Fibroblast of lung (primary cell): Measurements from ENCODE around the gene GON4L. TPM values are rescaled to one million over a fixed set of nuclear protein-coding genes. Genes with fewer than 3 reads are reported as not detected.
"Not testable (repeated sequence)": the region's sequence is repeated elsewhere in the genome, so short reads cannot be mapped to it uniquely, and the experiment has no call there.

Experiments
- DNase-seq, 2 donors: peaks; one replicate each; pipeline versions ENCODE4 v3.0.0 to v3.0.0-alpha.2; 2010; ENCODE audit warnings: low read depth in 2 of 2
- H2AFZ ChIP-seq: 2 replicates; pipeline ENCODE4 v1.5.1; 2012; ENCODE audit warnings: low read length, control low read depth, inconsistent platforms
- H3K27ac ChIP-seq: 2 replicates; pipeline ENCODE4 v1.5.1; 2011; ENCODE audit warnings: low read length, control low read depth; ENCODE audit not compliant: insufficient read depth
- H3K27me3 ChIP-seq: 2 replicates; pipeline ENCODE4 v1.5.1; 2011; ENCODE audit warnings: mild to moderate bottlenecking, low read length; ENCODE audit not compliant: control insufficient read depth, insufficient read depth
- H3K36me3 ChIP-seq: 2 replicates; pipeline ENCODE4 v1.5.1; 2011; ENCODE audit warnings: low read length; ENCODE audit not compliant: control insufficient read depth, insufficient read depth
- H3K4me1 ChIP-seq: 2 replicates; pipeline ENCODE4 v1.5.1; 2011; ENCODE audit warnings: low read length; ENCODE audit not compliant: control insufficient read depth, insufficient read depth; ENCODE audit errors: extremely low read depth
- H3K4me2 ChIP-seq: 2 replicates; pipeline ENCODE4 v1.5.1; 2011; ENCODE audit warnings: low read length, control low read depth; ENCODE audit not compliant: insufficient read depth; ENCODE audit errors: extremely low read depth
- H3K4me3 ChIP-seq, 4 experiments: fragments of 200-600 bp in 1 of 4; sonication (generic) in 1 of 4; replicated peaks in 1 of 4; 2 replicates each; pipeline ENCODE4 v1.5.1; 2011 to 2016; ENCODE audit warnings: low read length in 4 of 4, low read depth in 3 of 4, mild to moderate bottlenecking in 3 of 4, control low read depth in 2 of 4, inconsistent platforms in 1 of 4, mixed read lengths in 1 of 4; ENCODE audit not compliant: insufficient read depth in 1 of 4; ENCODE audit errors: control extremely low read depth in 1 of 4
- H3K79me2 ChIP-seq: 2 replicates; pipeline ENCODE4 v1.5.1; 2012; ENCODE audit warnings: mild to moderate bottlenecking, low read length, inconsistent platforms; ENCODE audit not compliant: control insufficient read depth, insufficient read depth
- H3K9ac ChIP-seq: 2 replicates; pipeline ENCODE4 v1.5.1; 2011; ENCODE audit warnings: mild to moderate bottlenecking, low read length, control low read depth; ENCODE audit not compliant: insufficient read depth
- H3K9me3 ChIP-seq: 2 replicates; pipeline ENCODE4 v1.5.1; 2012; ENCODE audit warnings: low read depth, low read length; ENCODE audit not compliant: control insufficient read depth, insufficient read depth
- H4K20me1 ChIP-seq: 2 replicates; pipeline ENCODE4 v1.5.1; 2011; ENCODE audit warnings: low read length; ENCODE audit not compliant: control insufficient read depth, insufficient read depth; ENCODE audit errors: extremely low read depth
- CTCF ChIP-seq, 2 donors: IDR thresholded peaks in 1 of 2; conservative IDR thresholded peaks in 1 of 2; 1 replicate in 1 of 2; 2 replicates in 1 of 2; pipeline ENCODE4 v1.5.1; 2011 to 2012; ENCODE audit warnings: low read length in 2 of 2, control low read depth in 1 of 2, inconsistent platforms in 1 of 2, low read depth in 1 of 2, mild to moderate bottlenecking in 1 of 2
- EZH2 ChIP-seq: IDR thresholded peaks from 2 replicates; pipeline ENCODE4 v1.5.1; 2012; ENCODE audit warnings: low read length, control low read depth, mild to moderate bottlenecking; ENCODE audit errors: missing control alignments
- polyA plus RNA-seq, 2 donors: library from polyadenylated mRNA; depleted of rRNA in 1 of 2; stranded (reverse) in 1 of 2; unstranded in 1 of 2; fragments of >200 nt; gene quantifications; 2 replicates each; pipeline ENCODE4 v1.2.1, GENCODE V29; 2011 to 2012; ENCODE audit warnings: missing spikeins in 1 of 2
- total RNA-seq: library from RNA; depleted of rRNA; stranded (reverse); fragments of >200 nt; gene quantifications from 2 replicates; pipeline ENCODE4 v1.2.1, GENCODE V29; 2014

GON4L gene
- total and polyA plus RNA-seq, 2 donors (not counting 1 experiment from before 2014, with no cell fraction given) = 20.2 to 30.9 TPM

- DNase-seq = no peak
Observed at GRCh38 chr1:155713075-155713474, 143.9 kb downstream of the GON4L start.

DNA sequence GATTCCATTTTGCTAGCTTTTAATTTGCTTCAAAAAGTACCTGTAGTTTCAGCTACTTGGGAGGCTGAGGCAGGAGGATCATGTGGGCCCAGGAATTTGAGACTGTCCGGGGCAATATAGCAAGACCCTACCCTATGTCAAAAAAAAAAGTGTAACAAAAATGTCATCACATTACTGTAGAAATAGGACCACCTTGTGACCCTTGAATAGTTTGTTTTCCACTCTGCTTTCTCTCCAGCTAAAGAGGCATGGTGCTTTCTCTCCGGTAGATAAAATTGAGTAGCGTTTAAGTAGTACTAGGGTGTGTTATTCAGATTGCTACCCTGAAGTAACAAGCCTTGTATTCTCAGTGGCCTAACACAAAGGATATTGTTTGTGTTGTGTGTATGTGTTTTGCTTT, 144.4 kb downstream of the GON4L start:
- not testable (repeated sequence) for H3K36me3 ChIP-seq, H3K27me3 ChIP-seq, H3K27ac ChIP-seq, H4K20me1 ChIP-seq, H3K4me1 ChIP-seq, H3K4me3 ChIP-seq, H3K4me2 ChIP-seq, H3K79me2 ChIP-seq, H3K9me3 ChIP-seq, DNase-seq, H3K9ac ChIP-seq, H2AFZ ChIP-seq

More at GRCh38 chr1:155713075-155713474, 143.9 kb downstream of the GON4L start:
- H3K27ac ChIP-seq = no peak overlapping the region
- TF ChIP-seq CTCF (conservative IDR thresholded peaks at IDR 0.05 in 1 of 2, IDR thresholded peaks at IDR 0.05 in 1 of 2; ENCODE audit: low read depth in 1 of 2, low read length in 2 of 2) = no peak
- TF ChIP-seq EZH2 = no peak
- no peaks in the 10 kb centered on the region for H3K4me1 ChIP-seq
- no peaks in the 10 kb centered on the region for H3K9me3 ChIP-seq
- peaks cover 6% of the 10 kb centered on the region for H3K79me2 ChIP-seq
- no peaks in the 10 kb centered on the region for H4K20me1 ChIP-seq
- no peak overlapping the region for H3K9ac ChIP-seq
- no peak overlapping the region for H2AFZ ChIP-seq
- H3K4me3 ChIP-seq = no peak overlapping the region
- H3K36me3 ChIP-seq = no peaks in the 10 kb centered on the region
- no peaks in the 10 kb centered on the region for H3K27me3 ChIP-seq
- no peak overlapping the region for H3K4me2 ChIP-seq

- not testable (repeated sequence) for H3K4me1 ChIP-seq, H2AFZ ChIP-seq, H3K27ac ChIP-seq, H3K9me3 ChIP-seq, H3K4me2 ChIP-seq, H3K4me3 ChIP-seq, H3K9ac ChIP-seq, H4K20me1 ChIP-seq, H3K27me3 ChIP-seq, H3K36me3 ChIP-seq, DNase-seq
- H3K79me2 ChIP-seq = peaks cover 11% of the 10 kb centered on the region
Observed at GRCh38 chr1:155711457-155711856, 145.6 kb downstream of the GON4L start.

DNA sequence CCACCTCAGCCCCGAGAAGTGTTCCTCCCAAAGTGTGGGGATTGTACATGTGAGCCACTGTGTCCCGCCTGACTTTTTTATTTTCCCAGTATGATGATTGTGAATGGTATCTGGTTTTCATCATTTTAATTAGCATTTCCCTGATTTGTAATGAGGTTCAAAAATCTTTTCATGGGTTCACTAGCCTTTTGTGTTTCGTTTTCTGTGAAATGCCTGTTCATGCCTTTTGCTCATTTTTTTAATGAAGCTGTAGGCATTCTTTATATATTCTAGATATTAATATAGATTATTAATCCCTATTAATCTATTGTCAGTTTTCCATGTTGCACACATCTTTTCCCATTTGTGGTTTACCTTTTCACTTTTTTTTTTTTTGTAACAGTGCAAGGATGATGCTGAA, 147.6 kb downstream of the GON4L start:
- Histone ChIP-seq H3K36me3 (no peaks in the 10 kb centered on the region), H3K27me3 (no peaks in the 10 kb centered on the region), H3K9me3 (no peaks in the 10 kb centered on the region), H3K4me1 (no peaks in the 10 kb centered on the region), H3K9ac (no peak overlapping the region), H3K4me3 (no peak overlapping the region), H3K27ac (no peak overlapping the region), H3K4me2 (no peak overlapping the region), H4K20me1 (no peaks in the 10 kb centered on the region), H3K79me2 (peaks cover 22% of the 10 kb centered on the region), H2AFZ (no peak overlapping the region)
- DNase-seq = no peak
- TF ChIP-seq CTCF (conservative IDR thresholded peaks at IDR 0.05 in 1 of 2, IDR thresholded peaks at IDR 0.05 in 1 of 2; ENCODE audit: low read depth in 1 of 2, low read length in 2 of 2) (no peak), EZH2 (no peak)
